Loucy (cell line): Measurements from ENCODE around the gene TTYH3.

ENCODE experiments used
- H2AFZ ChIP-seq: fragments of 200-600 bp; sonication (generic); 2 replicates; pipeline ENCODE4 v1.6.0; 2016; ENCODE audit warnings: antibody characterized with exemption, mild to moderate bottlenecking, low read length, moderate library complexity
- H3F3A ChIP-seq: fragments of 200-600 bp; 2 replicates; pipeline ENCODE4 v1.6.0; 2016; ENCODE audit warnings: antibody characterized with exemption, low read depth, mild to moderate bottlenecking
- H3K27me3 ChIP-seq: fragments of 200-600 bp; sonication (generic); 2 replicates; pipeline ENCODE4 v1.6.1; 2014; ENCODE audit warnings: low read length, mild to moderate bottlenecking; ENCODE audit not compliant: insufficient read depth, poor library complexity, severe bottlenecking
- H3K36me3 ChIP-seq: fragments of 200-600 bp; sonication (generic); 2 replicates; pipeline ENCODE4 v1.6.1; 2016; ENCODE audit warnings: low read length; ENCODE audit not compliant: insufficient read depth
- H3K4me1 ChIP-seq: fragments of 200-600 bp; sonication (generic); 2 replicates; pipeline ENCODE4 v1.5.1; 2014; ENCODE audit warnings: low read length, mild to moderate bottlenecking; ENCODE audit not compliant: insufficient read depth, poor library complexity, severe bottlenecking
- H3K4me2 ChIP-seq: fragments of 200-600 bp; sonication (generic); 2 replicates; pipeline ENCODE4 v1.6.0; 2014; ENCODE audit warnings: antibody characterized with exemption, low read length, low read depth, mild to moderate bottlenecking; ENCODE audit not compliant: poor library complexity, severe bottlenecking
- H3K4me3 ChIP-seq: fragments of 200-600 bp; sonication (generic); 2 replicates; pipeline ENCODE4 v1.5.1; 2014; ENCODE audit warnings: low read length, mild to moderate bottlenecking, mixed read lengths; ENCODE audit not compliant: poor library complexity, severe bottlenecking
- H3K79me2 ChIP-seq: fragments of 200-600 bp; sonication (generic); 2 replicates; pipeline ENCODE4 v1.6.1; 2014; ENCODE audit warnings: low read length; ENCODE audit not compliant: insufficient read depth
- H3K9ac ChIP-seq: fragments of 200-600 bp; sonication (generic); 2 replicates; pipeline ENCODE4 v1.6.0; 2014; ENCODE audit warnings: mild to moderate bottlenecking, low read depth, low read length, moderate library complexity; ENCODE audit not compliant: poor library complexity, severe bottlenecking
- H3K9me2 ChIP-seq: fragments of 200-600 bp; sonication (generic); replicated peaks from 2 replicates; pipeline ENCODE4 v1.6.1; 2016; ENCODE audit warnings: low read depth, low read length, mixed read lengths
- H3K9me3 ChIP-seq: fragments of 200-600 bp; sonication (generic); 2 replicates; pipeline ENCODE4 v1.6.1; 2014; ENCODE audit warnings: mild to moderate bottlenecking, antibody characterized with exemption, low read length, low read depth; ENCODE audit not compliant: insufficient read depth
- H4K20me1 ChIP-seq: fragments of 200-600 bp; sonication (generic); 2 replicates; pipeline ENCODE4 v1.6.0; 2014; ENCODE audit warnings: antibody characterized with exemption, low read length, mild to moderate bottlenecking; ENCODE audit not compliant: insufficient read depth, poor library complexity, severe bottlenecking
- EZH2phosphoT487 ChIP-seq: fragments of 200-600 bp; IDR thresholded peaks from 2 replicates; pipeline ENCODE4 v1.6.1; 2018; ENCODE audit warnings: antibody characterized with exemption, mild to moderate bottlenecking, moderate library complexity, borderline replicate concordance
- TF ChIP-seq, protein P1 (sequence below): fragments of 200-600 bp; sonication (generic); conservative IDR thresholded peaks from 2 replicates; pipeline ENCODE4 v1.5.1; 2014; ENCODE audit warnings: mild to moderate bottlenecking, antibody characterized with exemption, low read length

TTYH3 gene

DNA sequence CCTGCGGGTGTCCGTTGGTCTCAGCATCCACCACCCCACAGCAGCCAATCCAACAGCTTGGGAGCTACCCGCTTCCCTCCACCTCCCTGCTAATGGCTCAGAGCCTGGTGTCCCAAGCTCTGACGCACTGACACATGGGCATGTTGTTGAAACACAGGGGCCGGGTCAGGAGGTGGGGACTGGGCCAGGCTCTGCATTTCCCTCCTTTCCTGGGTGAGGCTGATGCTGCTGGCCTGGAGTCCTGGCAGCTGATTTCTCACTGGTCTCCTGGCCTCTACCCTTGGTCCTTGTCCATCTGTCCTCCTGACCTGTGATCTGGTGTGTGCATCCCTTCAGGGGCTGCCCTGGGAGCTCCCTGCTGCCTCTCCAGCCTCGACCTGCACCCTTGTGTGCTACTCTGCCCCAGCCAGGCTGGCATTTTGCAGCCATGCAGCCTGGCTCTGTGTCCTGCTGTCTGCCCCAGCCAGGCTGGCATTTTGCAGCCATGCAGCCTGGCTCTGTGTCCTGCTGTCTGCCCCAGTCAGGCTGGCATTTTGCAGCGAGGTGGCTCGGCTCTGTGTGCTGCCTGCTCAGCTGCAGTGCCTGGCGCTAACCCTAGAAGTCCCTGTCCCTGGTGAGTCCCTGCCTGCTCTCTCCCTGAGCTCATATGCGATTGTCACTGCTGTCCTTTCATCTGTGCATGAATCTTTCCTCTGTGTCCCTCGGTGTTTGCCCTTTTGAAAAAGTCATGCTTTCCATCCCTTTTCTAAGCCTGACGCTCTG lies 70.2 kb downstream of the TTYH3 start:
- no peaks in the 10 kb centered on the region for H4K20me1 ChIP-seq
- no peaks in the 10 kb centered on the region for H3K36me3 ChIP-seq
- peak overlapping the region; percentile 93 for H3K9ac ChIP-seq
- peaks cover 20% of the 10 kb centered on the region for H3F3A ChIP-seq
- peak overlapping the region; percentile 52 for H3K4me2 ChIP-seq
- no peaks in the 10 kb centered on the region for H3K27me3 ChIP-seq
- H3K9me2 ChIP-seq = no peaks in the 10 kb centered on the region
- H3K79me2 ChIP-seq = peaks cover 25% of the 10 kb centered on the region; the same call in 1 of the 2 replicates
- H2AFZ ChIP-seq = no peak overlapping the region
- H3K4me3 ChIP-seq = peak overlapping the region; percentile 11
- no peak for TF ChIP-seq EZH2phosphoT487
- TF ChIP-seq, protein P1, sequence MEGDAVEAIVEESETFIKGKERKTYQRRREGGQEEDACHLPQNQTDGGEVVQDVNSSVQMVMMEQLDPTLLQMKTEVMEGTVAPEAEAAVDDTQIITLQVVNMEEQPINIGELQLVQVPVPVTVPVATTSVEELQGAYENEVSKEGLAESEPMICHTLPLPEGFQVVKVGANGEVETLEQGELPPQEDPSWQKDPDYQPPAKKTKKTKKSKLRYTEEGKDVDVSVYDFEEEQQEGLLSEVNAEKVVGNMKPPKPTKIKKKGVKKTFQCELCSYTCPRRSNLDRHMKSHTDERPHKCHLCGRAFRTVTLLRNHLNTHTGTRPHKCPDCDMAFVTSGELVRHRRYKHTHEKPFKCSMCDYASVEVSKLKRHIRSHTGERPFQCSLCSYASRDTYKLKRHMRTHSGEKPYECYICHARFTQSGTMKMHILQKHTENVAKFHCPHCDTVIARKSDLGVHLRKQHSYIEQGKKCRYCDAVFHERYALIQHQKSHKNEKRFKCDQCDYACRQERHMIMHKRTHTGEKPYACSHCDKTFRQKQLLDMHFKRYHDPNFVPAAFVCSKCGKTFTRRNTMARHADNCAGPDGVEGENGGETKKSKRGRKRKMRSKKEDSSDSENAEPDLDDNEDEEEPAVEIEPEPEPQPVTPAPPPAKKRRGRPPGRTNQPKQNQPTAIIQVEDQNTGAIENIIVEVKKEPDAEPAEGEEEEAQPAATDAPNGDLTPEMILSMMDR = no peak
- peaks cover 74% of the 10 kb centered on the region for H3K4me1 ChIP-seq
- H3K9me3 ChIP-seq = no peaks in the 10 kb centered on the region

DNA sequence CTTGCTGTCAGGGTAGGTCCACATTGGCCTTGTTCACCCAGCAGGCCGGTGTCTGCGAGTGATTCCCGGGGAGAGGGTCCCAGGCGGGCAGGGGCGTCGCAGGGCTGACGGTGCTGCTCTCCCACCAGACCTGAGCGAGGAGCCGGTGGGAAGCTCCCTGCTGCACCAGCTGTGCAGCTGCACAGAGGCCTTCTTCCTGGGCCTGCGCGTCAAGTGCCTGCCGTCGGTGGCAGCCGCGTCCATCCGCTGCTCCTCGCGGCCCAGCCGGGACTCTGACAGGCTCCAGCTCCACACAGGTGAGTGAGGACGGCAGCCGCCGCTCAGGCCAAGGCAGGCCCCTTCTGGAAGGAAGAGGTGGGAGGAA lies 70.8 kb downstream of the TTYH3 start:
- Histone ChIP-seq H4K20me1 (no peaks in the 10 kb centered on the region), H3F3A (peaks cover 16% of the 10 kb centered on the region), H2AFZ (no peak overlapping the region), H3K9ac (peak overlapping the region; percentile 93), H3K36me3 (no peaks in the 10 kb centered on the region), H3K27me3 (no peaks in the 10 kb centered on the region), H3K9me2 (no peaks in the 10 kb centered on the region), H3K4me1 (peaks cover 74% of the 10 kb centered on the region), H3K4me3 (no peak overlapping the region), H3K4me2 (peak overlapping the region; percentile 52), H3K79me2 (peaks cover 25% of the 10 kb centered on the region; the same call in 1 of the 2 replicates), H3K9me3 (no peaks in the 10 kb centered on the region)
- TF ChIP-seq EZH2phosphoT487 = no peak
- TF ChIP-seq, protein P1 = no peak

DNA sequence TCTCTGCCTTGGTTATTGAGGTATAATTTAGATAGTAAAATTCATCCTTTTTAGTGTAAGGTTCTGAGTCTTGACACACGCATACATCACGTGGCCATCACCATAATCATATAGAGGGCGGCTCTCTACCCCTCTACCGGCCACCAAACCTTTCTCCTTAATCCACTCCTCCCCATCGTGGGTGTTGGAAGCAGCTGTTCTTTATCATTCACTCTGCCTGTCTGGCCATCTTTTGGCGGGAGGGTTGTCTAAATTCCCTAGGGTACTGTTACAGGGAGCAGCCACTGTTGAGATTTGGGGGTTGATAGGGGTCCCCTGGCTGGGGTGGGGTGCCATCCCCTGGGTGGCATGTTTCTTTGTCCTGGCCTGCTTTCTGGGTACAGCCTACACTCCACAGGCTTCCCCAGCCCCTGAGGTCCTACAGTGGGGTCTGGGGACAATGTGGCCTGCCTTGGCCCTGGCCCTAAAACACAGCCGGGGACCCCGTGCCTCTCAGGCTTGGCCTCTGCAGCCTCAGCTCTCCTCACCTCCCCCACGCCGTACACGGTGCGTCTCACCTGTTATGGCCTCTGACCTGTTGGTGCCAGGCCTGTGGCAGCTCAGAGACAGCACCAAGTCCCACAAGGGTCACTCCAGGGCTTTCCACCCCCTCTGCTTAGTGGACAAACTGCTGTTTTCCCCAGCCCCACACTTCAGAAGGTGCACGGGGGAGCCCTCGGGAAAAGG lies 73.7 kb downstream of the TTYH3 start:
- Histone ChIP-seq H2AFZ (no peak overlapping the region), H3K4me2 (no peak overlapping the region), H3K4me1 (peaks cover 75% of the 10 kb centered on the region), H3K36me3 (no peaks in the 10 kb centered on the region), H4K20me1 (no peaks in the 10 kb centered on the region), H3K9me3 (no peaks in the 10 kb centered on the region), H3K9ac (peak overlapping the region; percentile 22), H3F3A (no peaks in the 10 kb centered on the region; the same call in 1 of the 2 replicates), H3K9me2 (no peaks in the 10 kb centered on the region), H3K79me2 (peaks cover 18% of the 10 kb centered on the region; the same call in 1 of the 2 replicates), H3K27me3 (no peaks in the 10 kb centered on the region), H3K4me3 (no peak overlapping the region)
- no peak for TF ChIP-seq EZH2phosphoT487
- TF ChIP-seq, protein P1 = no peak
